Skin of body (tissue), 2 donors: Measurements from ENCODE around the gene PELI2. TPM values are rescaled to one million over a fixed set of nuclear protein-coding genes. Genes with fewer than 3 reads are reported as not detected.

Source experiments
- DNase-seq: peaks from one replicate; lab custom pipeline; 2025; lab: John Stamatoyannopoulos, UW
- total RNA-seq: library from RNA; depleted of rRNA; stranded (reverse); fragments of >200 nt; gene quantifications from one replicate; pipeline ENCODE4 v1.2.3, GENCODE V29; 2014

PELI2 gene
- total RNA-seq, 1 donor from 2014 or later = 22.5 TPM

DNA sequence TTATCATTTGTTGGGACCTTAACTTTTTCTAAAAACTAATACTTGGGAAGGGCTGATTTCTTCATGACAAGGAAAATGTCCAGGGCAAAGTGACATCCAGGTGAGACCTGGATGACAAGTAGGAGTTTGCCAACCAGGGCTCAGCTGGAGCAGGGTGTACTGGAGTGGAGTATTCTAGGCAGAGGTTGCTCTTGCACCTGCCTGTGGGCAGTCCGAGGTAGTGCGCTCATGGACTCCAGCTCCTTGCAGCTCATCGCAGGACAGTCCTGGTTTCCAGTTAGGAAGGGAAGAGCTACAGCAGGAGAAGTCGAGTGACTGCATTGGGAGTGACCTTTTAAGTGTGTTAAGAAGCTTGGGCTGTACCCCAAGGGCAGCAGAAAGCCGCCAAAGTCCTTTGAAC, 175.9 kb downstream of the PELI2 start:
- DNase-seq = no peak

DNA sequence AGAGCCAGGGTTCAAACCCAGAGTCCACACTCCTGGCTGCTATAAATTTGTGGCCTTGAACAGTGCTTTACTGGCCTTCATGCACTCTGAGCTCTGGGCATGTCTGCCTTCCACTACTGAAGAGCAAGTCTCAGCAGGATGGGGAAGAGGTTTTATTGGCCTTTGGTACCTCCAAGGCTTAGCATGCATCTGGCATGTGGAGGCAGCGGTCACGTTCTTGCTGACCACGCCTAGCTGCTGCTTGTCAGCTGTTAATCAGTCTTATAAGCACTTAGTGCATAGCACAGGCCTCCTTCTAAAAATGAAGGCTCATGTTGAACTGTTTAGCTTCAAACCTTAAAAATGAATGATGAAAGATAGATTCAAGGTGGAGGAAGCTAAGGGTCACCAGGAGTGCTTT, 177.5 kb downstream of the PELI2 start:
- DNase-seq = no peak

DNA sequence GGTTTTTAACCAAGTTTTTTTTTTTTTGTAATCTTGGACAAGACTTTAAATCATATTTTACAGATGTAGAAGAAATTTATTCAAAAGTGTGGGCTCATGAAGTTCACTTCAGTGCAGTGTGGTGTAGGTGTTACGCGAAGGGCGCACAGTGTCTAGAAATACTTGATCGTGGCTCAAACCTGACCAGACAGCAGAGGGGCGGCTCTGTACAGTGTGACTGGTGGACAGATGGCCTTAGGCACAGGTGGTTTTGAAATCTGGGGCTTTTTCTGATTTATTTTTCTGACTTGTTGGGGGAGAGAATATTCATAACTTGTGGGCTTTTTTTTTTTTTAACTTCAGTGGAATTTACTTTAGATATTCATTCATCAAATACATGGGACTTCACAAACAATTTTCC, 179.2 kb downstream of the PELI2 start:
- DNase-seq = no peak

DNA sequence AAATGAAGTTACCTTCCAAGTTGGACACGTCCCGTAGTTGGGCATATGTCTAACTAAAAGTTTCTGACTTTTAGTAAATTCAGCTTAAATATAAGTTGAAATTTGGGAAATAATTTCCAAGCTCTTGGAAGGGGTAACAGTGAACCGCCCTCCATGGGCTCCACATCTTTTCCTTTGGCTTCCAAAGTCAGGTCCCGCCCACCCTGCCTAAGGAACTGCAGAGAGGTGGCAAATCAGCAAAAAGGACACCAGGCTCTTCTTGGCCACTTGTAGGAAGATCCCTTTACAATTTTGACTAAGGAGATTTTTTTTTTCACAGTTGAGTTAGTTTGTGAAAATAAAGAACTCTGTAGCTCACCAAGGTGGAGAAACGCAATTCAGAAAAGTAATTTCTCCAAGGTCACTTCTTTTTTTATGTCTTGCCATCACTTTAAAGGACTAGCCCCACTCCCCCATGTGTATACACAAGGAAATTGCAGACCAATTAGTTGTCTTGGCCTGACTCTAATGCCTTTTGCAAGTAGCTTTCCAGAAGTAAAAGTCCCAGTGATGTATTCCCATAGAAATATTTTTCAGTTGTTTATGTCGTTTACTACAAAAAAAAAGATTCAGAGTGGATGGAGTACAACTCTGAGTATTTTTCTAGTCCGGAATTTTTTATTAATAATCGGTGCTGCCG, 181.2 kb downstream of the PELI2 start:
- DNase-seq = no peak

DNA sequence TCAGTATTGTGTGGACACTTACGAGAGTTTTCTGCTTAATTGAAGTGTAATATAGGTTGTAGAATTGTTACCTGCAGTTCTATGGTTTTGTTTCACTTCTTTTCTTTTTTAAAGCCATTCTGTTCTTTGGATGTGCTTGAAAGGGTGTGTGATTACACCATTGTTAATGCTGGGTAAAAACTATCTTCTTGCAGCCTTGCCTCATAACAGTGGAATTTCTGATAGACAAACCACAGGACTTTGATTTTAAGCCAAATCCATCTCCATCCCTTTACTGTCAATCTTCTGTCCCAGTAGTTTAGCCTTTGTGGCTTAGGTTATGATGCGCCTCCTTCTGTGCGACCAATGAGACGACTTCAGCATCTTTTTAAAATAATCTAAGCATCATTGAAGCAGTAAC, 182.3 kb downstream of the PELI2 start:
- DNase-seq = no peak

DNA sequence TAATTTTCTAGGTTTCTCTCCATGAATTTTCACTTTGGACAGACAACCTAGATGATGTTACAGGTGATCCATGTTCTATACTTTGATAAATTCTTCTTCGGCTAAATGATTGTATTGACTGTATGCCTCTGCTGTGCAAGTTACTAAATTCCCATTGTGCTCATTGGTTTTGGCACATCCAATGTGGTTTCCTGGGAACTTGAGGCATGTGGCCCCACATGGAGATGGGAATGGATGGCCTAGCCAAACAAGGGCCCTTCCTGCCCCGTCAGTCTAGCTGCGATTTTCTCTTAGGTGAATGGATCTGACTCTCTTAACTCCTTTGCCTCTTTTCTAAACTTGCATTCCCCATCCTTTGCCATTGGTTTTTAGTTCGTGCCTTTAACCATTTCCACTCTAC, 186.2 kb downstream of the PELI2 start:
- DNase-seq = no peak

DNA sequence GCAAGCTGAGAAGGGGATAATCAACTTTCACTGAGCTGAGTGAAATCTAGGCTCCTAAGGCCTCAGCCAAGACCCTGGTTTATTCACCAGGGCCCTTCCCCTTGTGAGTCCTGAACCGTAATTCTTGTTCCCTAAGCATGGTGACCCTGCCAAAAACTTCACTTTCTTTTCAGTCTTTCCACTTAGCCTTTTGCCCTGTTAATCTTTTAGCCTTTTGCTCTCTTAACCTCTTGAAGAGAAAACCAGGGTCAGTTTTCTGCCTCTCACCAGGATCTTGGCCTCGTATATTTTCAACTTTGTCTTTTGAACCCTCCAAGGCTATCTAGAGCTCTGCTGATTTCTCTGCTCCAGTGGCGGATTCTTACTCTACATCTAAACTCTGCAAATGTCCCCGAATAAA, 191.0 kb downstream of the PELI2 start:
- no peak for DNase-seq

DNA sequence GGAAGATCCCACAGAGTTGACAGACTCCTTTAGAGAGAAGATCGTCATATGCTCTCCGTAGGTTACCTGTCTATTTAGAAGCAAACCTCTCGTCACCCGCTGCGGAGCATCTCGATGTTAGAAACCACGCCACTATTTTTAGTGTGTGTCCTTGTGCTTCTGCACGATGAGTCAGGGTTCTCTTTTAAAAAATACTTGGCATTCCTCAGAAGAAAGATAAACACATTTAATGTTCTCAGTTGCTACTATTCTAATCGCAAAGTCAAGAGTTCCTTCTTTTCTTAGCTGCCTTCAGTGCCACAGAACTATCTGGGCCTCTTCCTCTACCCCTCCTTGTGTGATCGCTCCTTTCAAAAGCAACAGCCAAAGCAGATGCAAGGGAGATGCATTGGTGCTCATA, 192.4 kb downstream of the PELI2 start:
- no peak for DNase-seq

DNA sequence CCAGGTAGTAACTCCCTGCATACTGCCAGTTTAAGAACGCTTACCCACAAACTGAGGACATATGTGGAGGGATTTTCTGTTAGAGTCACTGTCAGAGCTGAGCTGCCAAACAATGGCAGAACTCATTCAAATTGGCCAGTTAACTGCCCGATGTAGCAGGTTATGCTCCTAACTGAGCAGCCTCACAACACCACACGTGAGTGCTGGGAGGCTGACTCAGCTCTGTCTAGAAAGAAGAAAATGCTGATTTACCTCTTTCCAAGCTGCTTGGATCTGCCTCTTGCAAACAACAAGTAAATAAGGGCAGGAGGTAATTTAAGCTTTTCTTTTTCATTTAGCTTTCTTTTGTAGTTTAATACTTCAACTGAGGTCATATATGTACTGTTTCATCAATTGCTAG, 195.6 kb downstream of the PELI2 start:
- DNase-seq = no peak

DNA sequence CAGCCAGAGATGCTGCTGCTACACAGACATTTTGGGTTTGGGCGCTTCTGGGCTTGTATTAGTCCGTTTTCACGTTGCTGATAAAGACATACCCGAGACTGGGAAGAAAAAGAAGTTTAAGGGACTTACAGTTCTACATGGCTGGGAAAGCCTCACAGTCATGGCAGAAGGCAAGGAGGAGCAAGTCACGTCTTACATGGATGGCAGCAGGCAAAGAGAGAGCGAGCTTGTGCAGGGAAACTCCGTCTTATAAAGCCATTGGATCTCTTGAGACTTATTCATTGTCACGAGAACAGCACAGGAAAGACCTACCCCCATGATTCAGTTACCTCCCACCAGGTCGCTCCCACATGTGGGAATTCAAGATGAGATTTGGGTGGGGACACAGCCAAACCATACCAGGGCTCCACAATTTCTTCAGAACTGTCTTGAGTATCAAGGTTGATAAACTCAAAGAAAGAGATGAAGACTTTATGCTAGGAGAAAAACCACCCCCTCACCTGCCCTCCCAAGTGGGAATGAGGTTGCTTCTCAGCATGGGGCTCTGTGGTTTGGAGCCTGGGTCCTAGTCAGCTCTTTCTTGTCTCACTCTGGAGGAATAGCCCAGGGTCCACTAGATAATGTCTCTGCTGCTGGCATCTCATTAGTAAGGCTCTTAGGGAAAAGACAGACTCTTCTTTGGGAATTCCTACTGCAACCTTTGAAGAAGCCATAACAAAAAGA, 200.3 kb downstream of the PELI2 start:
- DNase-seq = no peak

DNA sequence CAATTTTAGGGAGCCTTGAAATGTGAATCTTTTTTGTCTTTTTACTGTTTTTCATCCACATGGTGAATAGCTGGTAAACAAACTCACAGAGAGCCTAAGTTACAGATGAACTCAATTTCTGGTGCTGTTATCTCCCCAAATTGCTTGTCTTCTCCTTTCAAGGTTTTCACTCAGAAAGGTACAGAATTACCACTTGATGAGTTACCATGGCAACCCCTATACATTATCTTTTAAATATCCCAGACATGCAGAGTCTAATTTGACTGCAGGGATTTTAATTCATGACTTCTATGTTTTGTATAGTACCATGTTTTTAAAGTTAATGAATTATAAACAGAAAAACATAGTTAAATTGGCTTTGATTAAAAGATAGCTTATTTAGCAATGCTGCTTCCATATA, 203.7 kb downstream of the PELI2 start:
- DNase-seq = no peak

DNA sequence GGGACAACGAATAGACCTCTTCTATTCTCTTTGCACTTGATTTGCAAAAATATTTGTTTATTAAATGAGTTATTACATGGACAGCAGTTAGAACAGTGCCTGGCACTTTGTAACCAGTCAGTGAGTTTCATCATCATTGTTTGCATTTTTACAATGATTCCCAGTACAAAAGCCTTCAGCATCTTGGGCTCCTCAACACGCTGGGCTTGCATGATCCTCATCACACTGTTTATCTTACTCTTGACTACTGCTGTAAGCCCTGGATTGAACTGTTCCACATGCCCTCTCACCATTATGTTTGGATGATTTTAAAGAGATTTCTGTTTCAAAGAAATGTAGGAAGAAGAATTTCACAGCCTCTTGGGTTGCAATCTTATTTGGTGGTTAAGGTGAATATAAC, 204.3 kb downstream of the PELI2 start:
- no peak for DNase-seq

DNA sequence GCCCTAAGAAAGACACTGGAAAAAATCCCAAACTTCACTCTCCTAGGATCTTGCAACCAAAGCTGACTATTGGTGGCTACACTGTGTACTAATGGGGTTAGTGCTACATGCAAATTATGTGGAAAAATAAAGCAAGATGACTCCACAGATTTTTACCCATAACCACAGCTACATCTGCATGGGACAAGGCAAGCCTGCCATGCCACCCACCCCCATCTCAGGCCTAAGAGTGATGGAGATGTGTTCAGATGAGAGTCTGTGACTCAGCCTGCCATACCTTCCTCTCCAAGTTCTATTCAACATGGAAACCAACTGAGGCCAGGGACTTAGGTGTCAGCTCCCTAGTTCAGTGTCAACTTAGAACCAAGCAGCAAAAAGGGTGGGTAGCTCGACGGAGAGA, 206.2 kb downstream of the PELI2 start:
- no peak for DNase-seq

DNA sequence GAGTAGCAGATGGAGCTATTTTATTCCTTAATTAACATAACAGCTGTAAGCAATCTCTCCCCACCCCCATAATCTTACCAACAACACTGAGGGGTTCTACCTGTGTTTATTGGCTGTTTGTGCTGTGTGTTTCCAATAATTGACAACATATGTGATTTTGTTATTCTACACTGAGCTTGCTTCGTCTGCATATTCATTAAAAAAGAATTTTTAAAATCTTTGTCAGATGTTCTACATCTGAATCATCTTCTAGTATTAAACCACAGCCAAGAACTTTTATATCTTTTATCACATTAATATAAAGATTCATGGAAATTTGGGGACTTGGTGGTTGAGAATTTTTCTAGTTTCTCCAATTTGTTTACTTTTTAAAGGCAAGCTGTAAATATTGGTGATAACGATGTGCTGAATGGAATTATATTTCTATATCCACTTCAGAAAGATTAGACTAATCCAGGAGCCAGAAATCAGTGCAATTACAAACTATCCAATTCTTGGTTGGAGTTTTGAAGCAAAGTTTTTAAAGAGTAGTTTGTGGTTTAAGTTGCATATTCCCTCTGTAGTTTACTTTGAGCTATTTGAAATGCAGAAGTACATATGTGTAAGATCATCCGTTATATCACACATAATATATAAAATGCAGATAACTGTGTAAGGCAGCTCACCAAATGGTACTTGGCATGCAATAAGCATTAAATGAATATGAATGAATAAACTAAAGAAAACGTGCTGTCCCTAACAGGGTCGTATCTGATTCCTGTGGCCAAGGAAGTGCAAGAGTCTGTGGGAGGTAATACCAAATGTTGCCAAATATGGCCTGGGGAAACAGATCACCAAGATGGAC, 206.9 kb downstream of the PELI2 start:
- peak; percentile 36 for DNase-seq

DNA sequence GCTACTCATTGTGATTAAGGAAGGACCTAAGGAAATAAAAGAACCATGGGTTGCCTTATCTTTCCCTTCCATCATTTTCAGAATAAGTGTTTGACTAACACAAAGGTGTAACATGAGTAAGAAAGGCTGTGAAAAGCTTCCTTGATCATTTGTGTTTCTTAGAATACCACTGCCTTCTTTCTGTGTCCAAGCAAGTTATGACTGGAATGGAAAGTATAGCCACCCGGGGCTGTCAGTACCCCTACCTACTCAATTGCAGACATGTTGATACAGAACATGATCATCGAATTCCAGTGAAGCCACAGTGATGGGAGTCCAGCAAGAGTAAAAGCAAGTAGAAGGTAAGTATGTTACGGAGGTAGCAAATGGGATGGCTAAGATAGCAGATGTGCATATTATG, 209.8 kb downstream of the PELI2 start:
- no peak for DNase-seq

DNA sequence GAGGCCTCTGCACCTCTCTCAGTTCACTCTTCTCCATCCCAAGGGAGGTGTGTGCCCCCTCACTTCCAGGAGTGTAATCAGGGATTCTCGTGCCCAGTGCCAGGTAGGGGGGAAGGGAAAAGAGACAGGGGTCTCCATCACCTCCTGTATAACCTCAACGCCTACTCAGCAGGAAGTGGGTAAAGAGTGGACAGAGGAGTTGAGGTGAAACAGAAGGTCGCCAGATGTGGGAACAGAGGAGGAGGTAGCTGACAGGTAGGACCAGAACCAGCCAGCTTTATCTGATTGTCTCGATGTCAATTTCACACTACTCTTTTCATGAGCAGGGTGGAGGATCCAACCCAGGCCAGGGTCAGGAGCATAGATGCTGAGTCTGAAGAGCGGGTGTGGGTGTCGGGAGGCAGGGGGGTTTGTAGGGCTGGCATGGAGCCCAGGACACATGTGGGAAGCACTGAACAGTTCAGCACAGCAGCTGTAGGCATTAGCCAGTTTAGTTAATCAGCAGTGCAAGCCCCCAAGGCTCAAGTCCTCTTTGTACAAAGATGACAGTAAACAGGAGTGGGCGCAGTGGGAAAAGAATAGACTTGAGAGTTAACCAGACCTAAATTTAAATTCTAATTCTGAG, 213.5 kb downstream of the PELI2 start:
- no peak for DNase-seq

DNA sequence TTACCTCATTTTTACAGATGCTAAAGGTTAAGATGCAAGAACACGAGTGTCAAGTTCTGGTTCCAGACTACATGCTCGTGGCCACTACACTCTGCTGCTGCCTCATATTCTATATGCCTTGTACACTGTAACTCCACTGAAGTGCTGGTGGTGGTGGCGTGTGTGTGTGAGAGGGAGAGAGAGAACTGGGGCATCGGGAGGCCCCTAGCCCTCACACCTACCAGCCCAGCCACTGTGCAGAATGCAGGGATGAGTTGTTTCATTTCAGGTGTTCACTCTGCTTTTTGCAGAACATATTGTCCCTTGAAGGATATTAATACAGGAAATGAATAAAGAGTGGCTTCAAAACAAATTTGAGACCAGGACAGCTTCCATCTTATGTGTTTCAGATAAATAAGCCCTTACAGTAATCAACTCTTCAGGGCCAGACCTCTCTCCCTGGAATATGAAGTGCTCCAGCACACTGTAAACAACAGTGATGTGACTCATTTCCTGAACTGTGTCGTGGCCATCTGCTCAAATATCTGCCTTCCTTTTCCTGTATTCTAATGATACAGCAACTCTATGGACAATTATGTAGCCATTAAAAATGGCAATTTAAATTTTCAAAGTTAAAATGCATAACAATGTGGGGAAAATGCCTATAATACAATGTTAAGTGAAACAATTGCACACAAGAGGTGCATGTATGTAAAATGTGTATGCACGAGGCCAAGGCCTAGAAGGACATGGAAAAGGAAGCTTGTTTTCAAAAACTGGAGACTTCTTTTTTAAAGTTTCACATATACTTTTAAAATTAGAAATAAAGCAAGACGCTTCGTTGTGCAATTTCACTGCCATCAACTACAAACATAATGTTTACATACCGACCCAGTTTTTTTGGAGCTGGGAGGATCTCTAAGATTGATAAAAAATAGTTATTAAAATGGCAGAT, 215.4 kb downstream of the PELI2 start:
- DNase-seq = peak; percentile 10

DNA sequence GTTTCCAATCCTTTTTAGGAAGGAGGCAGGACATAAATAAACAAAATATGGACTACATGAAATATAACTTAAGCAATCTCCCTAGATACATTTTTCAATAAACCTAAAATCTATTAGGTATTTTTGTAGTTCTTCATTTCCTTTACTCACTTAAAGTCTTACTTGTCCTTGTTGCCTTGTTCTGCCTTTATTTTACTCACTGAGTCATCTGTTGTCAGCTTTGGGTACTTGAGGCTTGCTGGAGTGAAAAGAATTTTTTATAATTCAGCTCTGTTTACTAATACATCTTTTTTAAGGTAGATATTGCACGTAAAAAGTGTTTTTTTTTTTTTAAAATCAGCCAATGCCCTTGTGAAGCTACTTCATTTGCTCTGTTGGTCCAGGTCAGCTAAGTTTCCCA, 216.2 kb downstream of the PELI2 start:
- no peak for DNase-seq

DNA sequence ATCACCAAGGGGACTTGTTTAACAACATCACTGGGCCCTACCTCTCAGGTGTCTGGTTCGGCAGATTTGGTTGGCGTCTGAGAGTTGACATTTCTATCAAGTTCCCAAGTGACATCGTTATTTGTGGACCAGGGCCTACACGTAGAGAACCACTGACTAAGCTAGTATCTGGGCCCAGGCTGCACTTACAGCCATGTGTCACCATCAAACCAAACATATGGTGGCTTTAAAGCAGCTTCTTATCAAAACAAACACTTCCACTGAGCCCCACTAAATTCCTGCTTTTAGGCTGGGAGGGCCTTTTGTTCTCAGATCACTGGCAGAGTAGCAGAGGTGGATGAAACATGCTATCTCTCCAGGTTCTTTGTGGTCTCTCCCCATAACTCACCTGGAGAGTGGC, 220.5 kb downstream of the PELI2 start:
- no peak for DNase-seq

DNA sequence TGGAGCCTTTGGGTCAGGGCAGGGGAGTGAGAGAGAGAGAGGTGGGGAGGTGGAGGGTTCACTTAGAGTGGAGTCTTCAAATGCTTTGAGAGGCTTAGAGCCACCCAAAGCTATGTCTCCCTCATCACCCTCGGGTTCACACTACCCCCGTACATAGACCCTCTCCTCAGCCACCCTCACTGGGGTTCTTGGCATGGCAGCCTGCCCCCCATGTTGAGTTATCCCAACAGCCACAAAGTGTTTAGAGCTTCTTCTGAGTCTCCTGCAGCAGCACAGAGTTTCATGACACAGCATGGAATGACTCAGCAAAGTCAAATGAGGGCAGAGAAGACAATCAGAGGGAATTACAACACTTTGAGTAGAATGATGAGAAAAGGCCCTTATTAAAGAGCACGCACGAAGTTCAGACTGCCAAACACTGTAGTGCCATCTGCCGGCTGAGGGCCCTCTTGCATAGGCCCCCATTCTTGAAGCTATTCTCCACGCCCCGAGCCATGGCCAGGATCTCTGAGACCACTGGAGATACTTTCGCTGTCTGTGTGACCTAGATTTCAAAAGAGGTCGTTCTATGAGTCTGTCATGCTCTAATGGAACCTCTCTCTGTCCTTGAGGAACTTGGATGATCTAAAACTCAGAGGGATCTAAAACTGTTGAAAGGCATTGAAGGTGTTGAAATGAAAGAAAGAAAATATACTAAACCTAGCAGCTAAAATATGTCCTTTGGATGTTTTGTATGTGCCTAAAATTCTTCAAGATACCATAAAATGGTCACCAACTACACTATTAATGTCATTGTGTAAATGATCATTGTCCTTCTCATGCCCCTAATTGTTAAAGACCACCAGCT, 221.9 kb downstream of the PELI2 start:
- DNase-seq = peak; percentile 79
